B cell (primary cell): ENCODE measurements around the gene GNAI2.

Source experiments
- CTCF ChIP-seq: fragments of 200-600 bp; IDR thresholded peaks from one replicate; pipeline ENCODE4 v1.8.0; 2022; ENCODE audit warnings: antibody characterized with exemption, mild to moderate bottlenecking
- EZH2 ChIP-seq: IDR thresholded peaks from 2 replicates; pipeline ENCODE4 v1.6.1; 2012; ENCODE audit warnings: borderline replicate concordance, low read depth, mild to moderate bottlenecking, moderate library complexity, low read length; ENCODE audit not compliant: insufficient read depth, poor library complexity, severe bottlenecking

GRCh38 chr3:50221411-50222168 lies 14.4 kb upstream of the GNAI2 start:
- no peak for TF ChIP-seq CTCF
- no peak for TF ChIP-seq EZH2
